ENCODE results near the gene TMCC3.

TMCC3 gene

DNA sequence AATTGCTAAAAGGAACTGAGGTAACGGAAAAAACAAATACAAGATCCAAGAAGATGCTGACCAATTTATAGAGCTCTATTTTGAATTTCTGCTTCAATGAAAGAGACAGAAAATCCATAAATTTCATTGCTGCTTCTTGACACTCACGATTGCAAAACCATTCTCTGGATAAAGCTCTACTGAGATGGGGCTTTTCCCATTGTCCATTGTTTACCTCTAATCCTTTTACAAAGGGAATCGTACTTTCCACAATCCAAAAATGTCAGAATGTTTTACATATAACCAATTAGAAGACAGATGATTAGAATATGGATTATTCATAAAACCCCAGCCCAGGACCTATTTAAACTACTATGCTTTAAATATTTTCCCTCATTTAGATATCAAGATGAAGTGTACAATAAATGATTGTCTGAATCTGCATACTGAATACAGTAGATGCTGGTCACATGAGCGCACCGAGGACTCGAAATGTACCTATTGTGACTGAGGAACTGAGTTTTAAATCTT is 16.7 kb upstream of the TMCC3 start:
- Histone ChIP-seq H3K9ac (ENCODE audit: low read length) (no peak overlapping the region), H3K27ac (ENCODE audit: low read depth, low read length) (no peak overlapping the region), H3K36me3 (ENCODE audit: control insufficient read depth, insufficient read depth, low read length) (no peaks in the 10 kb centered on the region), H3K4me1 (ENCODE audit: control insufficient read depth, insufficient read depth, low read length) (no peaks in the 10 kb centered on the region), H3K4me3 (ENCODE audit: low read length) (no peak overlapping the region), H3K27me3 (ENCODE audit: control insufficient read depth, insufficient read depth, low read length) (no peaks in the 10 kb centered on the region)

DNA sequence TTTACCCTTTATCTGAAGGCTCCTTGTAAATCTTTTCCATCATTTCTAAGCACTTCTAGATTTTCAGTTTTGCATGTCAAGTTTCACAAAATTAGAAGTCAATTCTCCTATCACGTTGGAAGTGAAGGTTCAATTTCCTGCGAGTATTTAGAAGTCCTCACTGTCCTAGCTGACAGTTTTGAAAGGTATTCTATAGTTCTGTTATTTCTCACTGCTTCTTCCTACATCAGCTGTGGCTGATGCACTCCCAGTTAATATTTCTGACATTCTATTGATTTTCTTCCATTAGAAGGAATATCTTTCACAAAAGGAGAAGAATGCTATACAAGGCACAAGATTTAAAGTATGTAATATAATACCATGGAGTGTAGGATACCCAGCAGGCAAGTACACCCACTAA is 15.8 kb upstream of the TMCC3 start:
- Histone ChIP-seq H3K36me3 (ENCODE audit: control insufficient read depth, insufficient read depth, low read length) (no peaks in the 10 kb centered on the region), H3K9ac (ENCODE audit: low read length) (no peak overlapping the region), H3K27ac (ENCODE audit: low read depth, low read length) (no peak overlapping the region), H3K4me1 (ENCODE audit: control insufficient read depth, insufficient read depth, low read length) (no peaks in the 10 kb centered on the region), H3K27me3 (ENCODE audit: control insufficient read depth, insufficient read depth, low read length) (no peaks in the 10 kb centered on the region), H3K4me3 (ENCODE audit: low read length) (no peak overlapping the region)

DNA sequence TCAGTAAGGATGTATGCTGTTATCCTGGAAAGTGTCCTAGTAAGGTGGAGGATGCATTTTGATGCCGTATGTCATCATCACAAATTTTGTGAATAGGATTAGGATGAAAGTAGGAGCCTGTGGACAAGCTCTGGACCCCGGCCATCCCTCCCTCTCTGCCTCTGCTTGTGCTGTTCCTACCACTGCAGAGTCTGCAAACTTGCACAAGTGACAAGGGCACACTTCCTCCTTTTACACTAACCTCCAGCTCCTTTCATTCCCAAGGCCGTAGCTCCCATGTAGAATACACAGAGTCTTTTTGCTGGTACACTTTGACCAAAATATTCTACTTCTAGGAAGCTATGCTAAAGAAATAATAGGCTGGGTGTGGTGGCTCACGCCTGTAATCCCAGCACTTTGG is 13.3 kb upstream of the TMCC3 start:
- Histone ChIP-seq H3K4me3 (ENCODE audit: low read length) (no peak overlapping the region), H3K27me3 (ENCODE audit: control insufficient read depth, insufficient read depth, low read length) (no peaks in the 10 kb centered on the region)

DNA sequence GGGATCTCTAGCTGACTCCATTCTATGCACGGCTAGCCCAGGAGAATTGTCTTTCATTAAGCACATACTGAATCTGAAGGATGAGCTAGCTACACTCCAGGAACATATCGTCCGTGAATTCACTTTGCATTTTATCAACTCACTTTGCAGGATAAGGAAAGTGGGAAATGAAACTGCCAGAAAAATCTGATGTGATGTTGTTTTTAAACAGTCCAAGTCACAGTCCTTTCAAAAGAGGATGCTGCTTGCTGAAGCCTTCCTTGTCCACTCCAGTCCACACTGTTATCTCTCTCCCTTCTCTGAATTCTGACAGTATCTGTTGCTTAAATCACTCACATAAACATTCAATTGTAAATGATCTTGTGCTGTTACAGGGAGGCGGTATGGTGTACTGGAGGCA is 12.7 kb upstream of the TMCC3 start:
- Histone ChIP-seq H3K27me3 (ENCODE audit: control insufficient read depth, insufficient read depth, low read length) (no peaks in the 10 kb centered on the region), H3K4me1 (ENCODE audit: control insufficient read depth, insufficient read depth, low read length) (no peaks in the 10 kb centered on the region), H3K36me3 (ENCODE audit: control insufficient read depth, insufficient read depth, low read length) (no peaks in the 10 kb centered on the region), H3K4me3 (ENCODE audit: low read length) (no peak overlapping the region), H3K9ac (ENCODE audit: low read length) (no peak overlapping the region), H3K27ac (ENCODE audit: low read depth, low read length) (no peak overlapping the region)

More for the DNA sequence above, 13.3 kb upstream of the TMCC3 start:
- no peak overlapping the region for H3K9ac ChIP-seq (ENCODE audit: low read length)
- no peaks in the 10 kb centered on the region for H3K36me3 ChIP-seq (ENCODE audit: control insufficient read depth, insufficient read depth, low read length)
- no peaks in the 10 kb centered on the region for H3K4me1 ChIP-seq (ENCODE audit: control insufficient read depth, insufficient read depth, low read length)
- H3K27ac ChIP-seq (ENCODE audit: low read depth, low read length), result no peak overlapping the region

DNA sequence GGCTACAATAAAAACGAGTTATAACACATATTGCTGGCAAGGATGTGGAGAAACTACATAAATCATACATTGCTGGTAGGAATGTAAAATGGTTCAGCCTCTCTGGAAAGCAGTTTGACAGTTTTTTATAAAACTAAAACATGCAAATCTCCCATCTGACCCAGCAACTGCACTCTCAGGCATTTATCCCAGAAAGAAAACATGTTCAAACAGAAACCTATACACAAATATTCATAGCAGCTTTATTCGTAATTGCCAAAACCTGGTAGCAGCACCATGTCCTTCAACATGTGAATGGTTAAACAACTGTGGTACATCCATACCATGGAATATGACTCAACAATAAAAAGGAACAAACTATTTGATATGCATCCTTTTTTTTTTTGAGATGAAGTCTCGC is 10.1 kb upstream of the TMCC3 start:
- Histone ChIP-seq H3K27me3 (ENCODE audit: control insufficient read depth, insufficient read depth, low read length) (no peaks in the 10 kb centered on the region), H3K4me3 (ENCODE audit: low read length) (no peak overlapping the region), H3K9ac (ENCODE audit: low read length) (no peak overlapping the region), H3K36me3 (ENCODE audit: control insufficient read depth, insufficient read depth, low read length) (no peaks in the 10 kb centered on the region), H3K4me1 (ENCODE audit: control insufficient read depth, insufficient read depth, low read length) (no peaks in the 10 kb centered on the region), H3K27ac (ENCODE audit: low read depth, low read length) (no peak overlapping the region)

DNA sequence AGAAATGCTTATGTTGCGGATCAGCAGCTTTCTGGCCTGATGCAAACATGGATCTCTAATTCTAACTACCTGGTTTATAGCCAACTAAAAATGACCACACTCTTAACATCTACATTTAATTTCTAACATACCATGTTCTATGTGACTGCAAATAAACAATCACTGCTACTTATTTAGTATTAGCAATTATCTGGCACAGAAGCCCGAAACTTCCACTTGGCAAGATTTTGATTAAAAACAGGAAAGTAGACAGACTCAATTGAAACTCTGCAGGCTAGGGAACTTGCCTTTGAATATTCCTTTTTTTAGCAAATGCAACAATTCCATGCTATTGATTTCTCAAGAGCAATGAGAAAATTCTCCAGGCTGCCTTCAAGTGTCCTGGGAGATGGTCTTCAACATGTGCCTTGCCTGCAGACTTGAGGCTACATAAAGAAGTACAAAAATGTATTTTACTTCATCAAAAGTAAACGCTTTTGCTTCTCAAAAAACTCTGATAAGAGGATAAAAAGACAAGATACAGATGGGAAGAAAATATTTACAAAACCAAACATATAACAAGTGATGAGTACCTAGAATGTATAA is 9.1 kb upstream of the TMCC3 start:
- Histone ChIP-seq H3K9ac (ENCODE audit: low read length) (no peak overlapping the region), H3K4me1 (ENCODE audit: control insufficient read depth, insufficient read depth, low read length) (no peaks in the 10 kb centered on the region), H3K36me3 (ENCODE audit: control insufficient read depth, insufficient read depth, low read length) (no peaks in the 10 kb centered on the region), H3K27ac (ENCODE audit: low read depth, low read length) (no peak overlapping the region), H3K4me3 (ENCODE audit: low read length) (no peak overlapping the region), H3K27me3 (ENCODE audit: control insufficient read depth, insufficient read depth, low read length) (no peaks in the 10 kb centered on the region)

DNA sequence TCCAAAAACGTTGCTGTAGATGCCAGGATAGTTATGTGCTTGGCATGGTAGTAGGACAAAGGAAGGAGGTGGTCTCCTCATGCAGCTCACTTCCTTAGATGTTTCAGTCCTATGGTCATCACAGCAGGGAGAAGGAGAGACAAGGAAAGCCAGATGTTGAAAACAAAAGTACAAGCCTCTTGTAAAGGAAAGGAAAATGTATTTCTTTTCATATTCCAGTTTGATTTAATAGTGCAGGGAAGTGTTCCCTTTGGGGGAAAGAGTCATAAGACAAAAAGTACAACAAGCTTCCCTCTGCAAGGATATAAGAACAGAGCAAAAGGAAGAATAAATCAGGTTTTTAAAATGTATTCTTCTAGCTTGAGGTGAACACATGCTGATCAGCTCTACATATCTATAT is 8.6 kb upstream of the TMCC3 start:
- Histone ChIP-seq H3K27me3 (ENCODE audit: control insufficient read depth, insufficient read depth, low read length) (no peaks in the 10 kb centered on the region), H3K9ac (ENCODE audit: low read length) (no peak overlapping the region), H3K27ac (ENCODE audit: low read depth, low read length) (no peak overlapping the region), H3K36me3 (ENCODE audit: control insufficient read depth, insufficient read depth, low read length) (no peaks in the 10 kb centered on the region), H3K4me1 (ENCODE audit: control insufficient read depth, insufficient read depth, low read length) (no peaks in the 10 kb centered on the region), H3K4me3 (ENCODE audit: low read length) (no peak overlapping the region)

DNA sequence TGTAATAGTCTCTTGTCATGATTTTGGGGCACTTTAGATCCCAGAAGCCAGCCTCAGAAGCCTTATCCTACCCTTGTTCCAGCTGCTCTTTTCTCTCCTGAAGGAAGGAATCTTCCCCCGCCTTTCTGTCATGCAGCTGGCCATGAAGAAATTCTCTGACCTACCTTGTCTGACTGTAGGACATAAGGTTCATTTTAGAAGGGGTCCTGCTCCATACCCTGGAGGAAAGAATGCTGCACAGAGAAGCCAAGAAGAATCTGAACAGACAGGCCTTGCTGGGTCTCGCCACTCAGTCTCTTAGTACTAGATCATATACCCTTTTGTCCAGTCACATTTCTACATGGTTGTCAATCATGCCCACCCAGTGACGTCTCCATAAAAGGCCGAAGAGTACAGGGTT is 6.2 kb upstream of the TMCC3 start:
- no peaks in the 10 kb centered on the region for H3K4me1 ChIP-seq (ENCODE audit: control insufficient read depth, insufficient read depth, low read length)
- no peak overlapping the region for H3K27ac ChIP-seq (ENCODE audit: low read depth, low read length)
- H3K4me3 ChIP-seq (ENCODE audit: low read length), result no peak overlapping the region
- H3K9ac ChIP-seq (ENCODE audit: low read length), result no peak overlapping the region
- no peaks in the 10 kb centered on the region for H3K36me3 ChIP-seq (ENCODE audit: control insufficient read depth, insufficient read depth, low read length)
- H3K27me3 ChIP-seq (ENCODE audit: control insufficient read depth, insufficient read depth, low read length), result no peaks in the 10 kb centered on the region

DNA sequence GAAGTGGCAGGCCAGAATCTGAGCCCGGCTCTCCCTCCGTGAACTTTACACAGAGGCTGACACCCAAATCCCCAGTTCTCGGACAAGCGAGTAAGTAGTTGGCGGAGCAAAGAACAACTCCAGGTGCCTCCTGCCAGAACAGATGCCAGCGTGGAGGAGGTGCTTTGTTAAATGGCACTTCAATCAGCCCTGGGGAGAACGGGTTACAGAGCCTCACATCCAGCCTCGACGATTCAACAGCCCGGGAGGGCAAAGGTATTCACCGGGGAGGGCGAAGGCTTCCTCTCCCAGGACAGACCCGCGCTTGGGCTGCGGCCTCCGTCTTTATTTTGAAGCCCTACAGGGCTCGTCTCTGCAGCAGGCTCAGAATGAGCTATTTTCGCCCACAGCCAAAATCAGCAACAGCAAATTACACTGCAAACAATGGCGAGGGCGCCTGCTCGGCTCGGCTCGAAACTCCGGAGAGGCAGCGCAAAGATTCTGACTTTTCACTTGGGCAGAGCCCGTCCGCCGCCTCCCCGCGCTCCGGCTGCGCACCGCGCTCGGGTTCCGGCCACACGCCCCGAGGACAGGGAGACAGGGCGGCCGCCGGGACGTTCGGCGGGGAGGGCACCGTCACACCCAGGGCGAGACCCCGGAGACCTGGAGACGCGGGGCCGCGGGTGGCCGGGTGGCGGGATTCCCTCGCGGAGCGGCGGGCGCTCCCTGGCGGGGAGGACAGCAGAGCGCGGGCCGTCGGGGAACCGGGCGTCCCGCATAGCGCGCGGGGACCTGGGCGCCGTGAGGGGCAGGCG is 811 bp downstream of the TMCC3 start:
- H3K27me3 ChIP-seq (ENCODE audit: control insufficient read depth, insufficient read depth, low read length), result no peaks in the 10 kb centered on the region
- peak overlapping the region; percentile 68 for H3K27ac ChIP-seq (ENCODE audit: low read depth, low read length)
- H3K4me1 ChIP-seq (ENCODE audit: control insufficient read depth, insufficient read depth, low read length), result peaks cover 2% of the 10 kb centered on the region
- H3K36me3 ChIP-seq (ENCODE audit: control insufficient read depth, insufficient read depth, low read length), result no peaks in the 10 kb centered on the region
- H3K4me3 ChIP-seq (ENCODE audit: low read length), result peak overlapping the region; percentile 82
- H3K9ac ChIP-seq (ENCODE audit: low read length), result peak overlapping the region; percentile 49

DNA sequence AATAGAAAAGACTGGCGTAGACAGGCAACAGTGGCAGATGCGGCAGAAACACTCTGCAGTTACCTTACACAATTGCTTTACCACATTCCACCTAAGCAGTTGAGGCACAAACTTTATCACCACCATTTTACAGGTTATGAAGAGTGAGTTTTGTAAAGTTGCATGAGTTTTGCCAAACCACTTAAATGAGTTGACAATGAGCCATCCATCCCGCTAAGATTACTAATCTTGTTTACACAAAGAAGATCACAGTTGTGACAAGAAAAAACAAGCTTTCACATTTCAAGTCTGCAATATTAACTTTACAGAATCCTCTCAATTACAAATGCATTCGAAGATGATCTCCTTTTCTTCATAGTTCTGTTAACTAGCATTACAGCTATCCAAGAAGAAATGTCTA is 1.8 kb downstream of the TMCC3 start:
- H3K4me1 ChIP-seq (ENCODE audit: control insufficient read depth, insufficient read depth, low read length), result peaks cover 2% of the 10 kb centered on the region
- H3K27me3 ChIP-seq (ENCODE audit: control insufficient read depth, insufficient read depth, low read length), result no peaks in the 10 kb centered on the region
- no peak overlapping the region for H3K4me3 ChIP-seq (ENCODE audit: low read length)
- H3K36me3 ChIP-seq (ENCODE audit: control insufficient read depth, insufficient read depth, low read length), result no peaks in the 10 kb centered on the region
- H3K27ac ChIP-seq (ENCODE audit: low read depth, low read length), result no peak overlapping the region
- H3K9ac ChIP-seq (ENCODE audit: low read length), result no peak overlapping the region

DNA sequence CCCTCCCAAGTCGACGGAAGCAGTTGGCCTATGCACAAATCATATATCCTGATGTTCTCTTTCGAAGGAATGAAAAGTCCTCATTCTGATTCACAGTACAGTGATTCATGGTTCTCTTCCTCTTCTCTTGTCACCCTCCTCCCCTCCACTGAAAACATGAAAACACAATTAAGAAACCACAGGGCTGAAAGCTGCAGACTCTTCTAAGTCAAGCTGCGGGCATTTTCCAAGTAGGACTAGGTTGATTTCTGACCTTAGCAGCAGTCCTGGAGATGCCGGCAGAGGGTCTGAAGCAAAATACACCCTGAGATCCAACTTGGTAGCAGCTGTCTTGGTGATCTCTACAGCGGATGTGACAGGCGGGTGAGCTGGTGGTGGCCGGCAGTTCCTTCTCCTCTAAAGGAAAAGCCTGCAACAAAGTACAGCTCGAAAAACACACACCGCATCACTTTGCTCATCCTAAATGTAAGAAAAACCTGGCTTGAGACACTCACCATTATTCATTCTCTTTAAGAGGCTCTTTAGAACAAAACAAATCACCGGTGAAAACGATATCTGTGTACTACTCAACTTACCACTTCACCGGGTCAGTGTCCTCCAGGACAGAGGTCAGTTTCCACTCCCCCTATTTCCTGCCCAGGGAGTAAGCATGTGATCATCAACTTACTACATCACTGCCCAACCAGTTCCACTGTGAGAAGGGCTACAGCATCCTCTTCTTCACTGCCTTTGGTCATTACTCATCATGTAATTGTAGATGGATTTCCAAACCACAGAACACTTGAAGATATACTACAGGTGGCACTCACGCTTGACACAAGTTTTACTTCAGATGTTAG is 6.0 kb downstream of the TMCC3 start:
- Histone ChIP-seq H3K4me3 (ENCODE audit: low read length) (no peak overlapping the region), H3K27ac (ENCODE audit: low read depth, low read length) (no peak overlapping the region), H3K4me1 (ENCODE audit: control insufficient read depth, insufficient read depth, low read length) (peaks cover 2% of the 10 kb centered on the region), H3K9ac (ENCODE audit: low read length) (no peak overlapping the region), H3K36me3 (ENCODE audit: control insufficient read depth, insufficient read depth, low read length) (no peaks in the 10 kb centered on the region), H3K27me3 (ENCODE audit: control insufficient read depth, insufficient read depth, low read length) (no peaks in the 10 kb centered on the region)

DNA sequence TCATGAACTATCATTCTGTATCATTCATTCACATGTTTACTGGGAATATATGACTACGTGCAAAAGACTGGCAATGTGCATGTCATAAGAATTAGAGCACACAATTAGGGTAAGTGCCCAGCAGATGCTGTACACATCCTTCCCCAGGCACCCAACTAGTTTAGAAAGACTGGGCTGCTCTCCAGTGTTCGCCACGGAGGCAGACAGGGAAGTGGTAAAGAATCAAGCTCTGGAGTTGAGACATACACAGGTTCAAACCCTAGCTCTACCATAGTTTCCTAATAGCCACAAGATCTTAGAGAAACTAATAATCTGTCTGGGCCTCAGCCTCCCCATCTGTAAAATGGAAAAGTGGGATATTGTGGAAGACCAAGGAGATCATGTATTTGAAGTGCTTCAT is 6.8 kb downstream of the TMCC3 start:
- Histone ChIP-seq H3K27me3 (ENCODE audit: control insufficient read depth, insufficient read depth, low read length) (no peaks in the 10 kb centered on the region), H3K4me3 (ENCODE audit: low read length) (no peak overlapping the region), H3K4me1 (ENCODE audit: control insufficient read depth, insufficient read depth, low read length) (peaks cover 2% of the 10 kb centered on the region), H3K9ac (ENCODE audit: low read length) (no peak overlapping the region), H3K36me3 (ENCODE audit: control insufficient read depth, insufficient read depth, low read length) (no peaks in the 10 kb centered on the region), H3K27ac (ENCODE audit: low read depth, low read length) (no peak overlapping the region)

All from rectal smooth muscle tissue (tissue), 1 donor.